NCI-H2227 treated with DMSO at 0.1 percent for 48 hours (cell line): ENCODE results near the gene S100A6.
"Not testable (repeated sequence)": the region's sequence is repeated elsewhere in the genome, so short reads cannot be mapped to it uniquely, and the experiment has no call there.

Experiments used
- DNase-seq: peaks from one replicate; lab custom pipeline; 2025; lab: John Stamatoyannopoulos, UW

Gene S100A6

GRCh38 chr1:153563991-153564390 is 28.2 kb upstream of the S100A6 start:
- no peak for DNase-seq

- no peak for DNase-seq
Observed at GRCh38 chr1:153563483-153563901, 27.7 kb upstream of the S100A6 start.

- not testable (repeated sequence) for DNase-seq
Observed at GRCh38 chr1:153562021-153562420, 26.2 kb upstream of the S100A6 start.

- no peak for DNase-seq
Observed at GRCh38 chr1:153561466-153561985, 25.7 kb upstream of the S100A6 start.

DNA sequence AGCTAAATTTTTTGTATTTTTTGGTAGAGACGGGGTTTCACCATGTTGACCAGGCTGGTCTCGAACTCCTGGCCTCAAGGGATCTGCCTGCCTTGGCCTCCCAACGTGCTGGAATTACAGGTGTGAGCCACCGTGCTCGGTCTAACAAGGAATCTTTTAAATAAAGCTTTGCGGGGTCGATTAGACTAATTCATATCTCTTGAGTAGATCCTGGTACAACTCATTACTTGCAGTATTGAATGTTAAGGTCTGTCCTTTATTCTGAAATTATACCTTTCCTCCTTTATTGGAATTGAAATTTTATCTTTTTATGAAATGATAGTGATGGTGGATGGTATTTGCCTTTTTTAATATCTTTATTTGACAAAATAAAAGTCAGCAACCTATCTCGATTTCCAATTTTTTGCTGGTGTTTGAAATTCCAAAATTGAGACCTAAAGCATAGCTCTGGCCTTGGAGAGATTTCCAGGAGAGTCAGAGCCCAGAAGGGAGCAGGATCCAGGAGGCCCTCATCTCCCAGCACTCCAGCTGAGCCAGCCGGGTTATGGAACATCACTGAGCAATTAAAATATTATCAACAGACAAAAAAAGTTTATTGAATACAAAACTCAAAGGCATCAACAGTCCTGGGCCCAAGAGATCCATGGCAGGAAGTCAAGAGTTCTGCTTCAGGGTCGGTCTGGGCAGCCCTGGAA is 25.1 kb upstream of the S100A6 start:
- no peak for DNase-seq

DNA sequence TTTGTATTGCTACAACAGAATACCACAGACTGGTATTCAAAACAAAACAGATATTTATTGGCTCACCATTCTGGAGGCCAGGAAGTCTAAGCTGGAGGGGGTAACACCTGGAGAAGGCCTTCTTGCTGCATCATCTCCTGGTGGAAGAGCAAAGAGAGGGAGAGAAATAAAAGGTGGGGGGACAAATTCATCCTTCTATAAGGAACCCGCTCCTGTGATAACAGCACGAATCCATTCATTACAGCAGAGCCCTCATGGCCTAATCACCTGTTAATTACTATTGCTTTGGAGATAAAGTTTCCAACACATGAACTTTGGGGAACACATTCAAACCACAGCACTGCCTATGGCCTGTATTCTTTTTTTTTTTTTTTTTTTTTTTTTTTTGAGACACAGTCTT is 24.4 kb upstream of the S100A6 start:
- no peak for DNase-seq

DNA sequence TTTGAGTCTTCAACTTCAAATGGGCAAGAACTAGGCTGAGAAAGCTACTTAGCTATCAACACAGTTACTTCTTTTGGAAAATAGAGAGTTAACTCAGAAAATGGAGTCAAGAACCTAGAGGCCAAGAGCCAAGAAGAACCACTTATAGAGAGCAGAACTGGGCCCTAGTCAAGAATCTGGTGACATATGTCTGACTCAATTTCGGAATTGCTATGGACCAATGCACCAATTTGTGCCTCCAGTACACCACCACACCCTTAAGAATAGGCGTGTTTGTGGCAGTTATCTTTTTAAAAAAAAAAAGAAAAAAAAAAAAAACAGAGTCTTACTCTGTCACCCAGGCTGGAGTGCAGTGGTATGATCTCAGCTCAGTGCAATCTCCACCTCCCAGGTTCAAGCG is 22.1 kb upstream of the S100A6 start:
- no peak for DNase-seq

DNA sequence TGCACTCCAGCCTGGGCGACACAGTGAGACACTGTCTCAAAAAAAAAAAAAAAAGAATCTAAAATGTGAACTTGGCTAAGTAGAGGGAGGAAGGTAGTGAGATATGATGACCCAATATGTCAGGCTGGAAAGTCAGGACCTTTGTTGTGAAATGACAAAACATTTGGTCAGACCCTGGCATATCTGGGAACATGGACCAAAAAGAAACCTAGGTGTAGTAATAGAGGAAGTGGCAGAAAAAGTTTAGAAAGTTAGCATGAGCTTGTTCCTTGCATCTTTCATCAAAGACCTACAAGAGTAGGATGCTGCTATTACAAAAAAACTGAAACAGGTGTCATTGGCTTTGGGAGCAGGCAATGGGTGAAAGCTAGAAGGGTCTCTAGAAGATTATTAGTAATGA is 20.6 kb upstream of the S100A6 start:
- no peak for DNase-seq

- no peak for DNase-seq
Observed at GRCh38 chr1:153553830-153554541, 18.2 kb upstream of the S100A6 start.

GRCh38 chr1:153553096-153553495 is 17.3 kb upstream of the S100A6 start:
- no peak for DNase-seq

DNA sequence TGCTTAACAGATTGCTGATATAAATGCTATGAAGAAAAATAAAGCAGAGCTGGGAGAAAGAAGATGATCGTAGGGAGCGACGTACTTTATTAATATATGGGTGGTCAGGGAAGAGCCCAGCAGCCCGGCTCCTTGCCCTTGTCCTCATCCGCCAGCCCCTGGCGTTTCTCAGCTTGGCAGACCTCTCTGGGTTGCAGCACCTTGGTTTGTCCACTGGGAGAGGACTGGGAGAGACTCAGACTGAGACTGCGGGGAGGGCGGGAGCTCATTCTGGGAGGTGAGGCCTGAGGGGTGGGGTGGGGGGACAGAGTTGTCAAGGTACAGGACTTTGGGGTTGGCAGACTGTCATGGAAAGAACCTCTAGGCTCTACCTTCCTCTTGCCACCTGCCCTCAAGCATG is 16.5 kb upstream of the S100A6 start:
- DNase-seq: no peak

DNA sequence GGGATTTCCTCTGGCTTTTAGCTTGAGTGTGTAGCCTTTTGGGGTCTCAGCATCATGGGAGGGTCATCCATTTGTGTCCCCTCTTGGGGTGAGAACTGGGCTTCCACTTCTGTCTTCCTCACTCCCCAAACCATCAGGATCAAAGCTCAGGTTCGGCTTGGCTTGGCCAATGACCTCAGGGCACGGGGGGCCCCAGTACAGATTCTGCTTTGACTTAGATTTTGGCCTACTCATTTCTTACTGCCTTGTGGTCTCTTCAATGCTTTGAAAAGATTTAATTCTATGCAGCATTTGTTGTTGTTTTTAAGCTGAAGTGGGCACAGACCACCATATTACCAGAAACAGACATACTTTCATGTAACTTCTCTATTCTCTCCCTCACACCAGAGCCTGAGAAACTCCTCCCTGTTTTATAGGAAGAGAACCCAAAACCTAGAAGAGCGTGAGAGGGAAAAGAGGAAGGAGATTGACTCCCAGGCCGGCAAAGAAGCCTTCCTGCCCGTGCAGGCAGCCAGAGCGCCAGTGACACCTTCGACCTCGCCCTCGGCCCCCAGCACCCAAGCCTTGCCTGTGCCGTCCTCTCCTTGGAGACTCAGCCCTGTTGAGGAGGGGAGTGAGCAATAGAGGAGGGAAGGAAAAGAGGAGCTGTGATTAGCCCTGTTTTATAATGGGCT is 15.2 kb upstream of the S100A6 start:
- no peak for DNase-seq

- no peak for DNase-seq
Observed at GRCh38 chr1:153550398-153550758, 14.6 kb upstream of the S100A6 start.

DNA sequence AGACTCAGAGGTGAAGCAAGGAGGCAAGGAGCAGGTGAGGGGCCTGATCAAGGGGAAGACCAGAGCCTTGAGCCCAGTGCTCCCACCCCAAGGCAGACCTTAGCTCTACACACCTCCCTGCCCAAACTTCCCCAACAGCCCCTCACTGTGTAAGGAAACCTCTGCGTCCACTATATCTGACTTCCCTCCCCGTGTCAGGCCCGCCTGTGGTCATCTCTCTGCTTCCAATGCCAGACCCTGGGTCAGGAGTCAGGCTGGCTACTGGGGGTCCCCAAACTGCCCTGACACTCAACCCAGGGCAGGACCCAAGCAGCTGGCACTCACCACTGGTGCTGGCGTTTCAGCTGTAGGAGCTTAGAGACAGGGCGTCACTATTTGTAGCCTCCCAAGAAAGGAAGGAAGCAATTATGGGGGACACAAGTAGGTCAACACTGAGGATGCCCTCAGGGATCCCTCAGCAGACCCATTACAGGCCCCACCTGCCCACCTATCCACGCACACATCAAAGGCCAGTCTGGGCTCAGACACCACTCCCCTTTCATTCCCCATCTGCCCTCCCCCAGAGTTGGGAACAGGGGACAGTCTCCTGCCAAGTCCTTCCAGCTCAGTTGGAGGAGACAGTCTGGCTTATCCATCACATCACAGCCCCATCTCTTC is 14.1 kb upstream of the S100A6 start:
- DNase-seq: no peak

DNA sequence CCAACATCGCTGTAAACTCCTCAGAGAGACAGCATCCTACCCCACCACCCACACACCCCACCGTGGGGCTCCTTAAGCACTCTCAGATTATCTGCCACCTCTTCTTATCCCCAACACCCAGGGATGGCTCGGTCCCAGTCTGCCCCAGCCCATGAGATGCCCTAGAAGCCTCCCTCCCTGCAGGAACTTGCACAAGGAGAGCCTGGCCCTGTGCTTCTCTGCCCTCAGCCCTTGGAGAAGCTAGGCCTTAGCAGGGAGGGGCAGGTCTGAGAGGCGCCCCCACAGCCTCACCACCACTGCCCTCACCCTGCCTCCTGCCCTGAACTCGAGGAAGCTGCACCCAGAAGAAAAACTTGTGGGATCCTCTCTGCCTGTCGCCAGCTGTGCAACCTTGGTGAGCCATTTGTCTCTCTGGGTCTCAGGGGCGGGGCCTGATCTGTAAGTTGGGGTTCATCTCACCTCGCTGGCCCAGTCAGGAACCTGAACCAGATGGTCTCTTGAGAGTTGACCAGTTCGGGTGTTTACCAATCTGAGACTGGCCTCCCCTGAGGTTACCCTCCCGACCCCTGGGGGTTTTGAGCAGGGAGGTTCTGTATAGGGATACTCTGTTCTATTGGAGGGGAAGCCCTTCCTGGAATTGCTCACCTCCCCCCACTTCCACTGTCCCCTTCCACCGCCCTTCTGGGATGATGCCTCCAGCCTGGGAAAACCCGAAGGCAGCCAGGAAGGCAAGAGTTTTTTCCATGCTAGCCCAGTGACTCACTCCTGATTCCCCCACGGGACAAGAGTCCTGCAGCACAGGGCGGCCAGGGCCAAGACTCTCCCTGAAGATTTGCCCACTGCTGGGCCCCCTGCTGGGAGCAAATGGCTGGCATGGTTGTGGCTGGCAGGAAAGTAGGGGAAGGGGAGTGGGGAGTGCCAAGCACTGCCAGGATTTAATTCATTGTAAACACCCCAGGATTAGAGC is 13.2 kb upstream of the S100A6 start, which contains the start of gene S100A3:
Gene S100A3 (minus strand): TSS at position 537 of the 967 bp plus-strand sequence. CDS start 773 bp downstream, outside the sequence.
- DNase-seq: no peak

DNA sequence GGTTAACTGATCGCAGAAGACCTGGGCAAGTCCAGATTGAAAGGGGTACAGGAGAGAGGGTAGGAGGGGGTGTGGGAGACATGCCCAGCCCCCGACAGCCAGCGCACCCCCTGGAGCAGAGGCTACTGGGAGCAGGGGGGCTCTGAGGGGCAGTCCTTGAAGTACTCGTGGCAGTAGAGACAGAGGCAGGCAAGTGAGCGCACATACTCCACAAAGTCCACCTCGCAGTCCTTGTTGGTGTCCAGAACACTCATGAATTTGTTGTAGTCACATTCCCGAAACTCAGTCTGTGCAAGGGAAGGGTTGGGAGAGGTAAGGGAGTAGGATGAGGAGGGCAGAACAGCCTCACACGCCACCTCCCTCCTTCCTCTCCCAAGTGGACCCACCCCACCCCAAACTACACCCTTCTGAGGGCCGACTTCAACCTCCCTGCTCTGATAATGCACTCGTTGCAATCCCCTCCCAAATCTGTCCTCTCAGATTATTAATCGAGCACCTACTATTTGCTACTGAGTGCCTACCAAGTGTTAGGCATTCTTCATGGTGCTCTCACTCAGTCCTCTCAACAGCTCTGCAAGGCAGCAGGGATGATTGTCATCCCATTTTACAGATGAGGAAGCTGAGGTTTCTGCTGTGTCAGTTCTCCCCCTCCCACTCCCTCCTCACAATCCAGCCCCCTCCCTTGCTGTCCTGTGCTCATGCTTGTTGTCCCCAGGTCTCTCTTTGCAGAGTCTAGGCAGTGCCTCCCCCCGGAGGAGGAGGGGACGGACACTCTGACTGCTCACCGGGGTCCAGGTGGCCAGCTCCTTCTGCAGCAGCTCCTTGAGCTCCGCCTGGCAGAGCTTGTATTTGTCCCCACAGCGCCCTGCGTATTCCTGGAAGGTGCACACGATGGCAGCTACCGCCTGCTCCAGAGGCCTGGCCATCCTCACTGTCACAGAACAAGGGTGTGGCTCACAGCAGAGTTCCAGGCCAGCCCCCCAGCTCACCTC is 12.1 kb upstream of the S100A6 start:
- no peak for DNase-seq

DNA sequence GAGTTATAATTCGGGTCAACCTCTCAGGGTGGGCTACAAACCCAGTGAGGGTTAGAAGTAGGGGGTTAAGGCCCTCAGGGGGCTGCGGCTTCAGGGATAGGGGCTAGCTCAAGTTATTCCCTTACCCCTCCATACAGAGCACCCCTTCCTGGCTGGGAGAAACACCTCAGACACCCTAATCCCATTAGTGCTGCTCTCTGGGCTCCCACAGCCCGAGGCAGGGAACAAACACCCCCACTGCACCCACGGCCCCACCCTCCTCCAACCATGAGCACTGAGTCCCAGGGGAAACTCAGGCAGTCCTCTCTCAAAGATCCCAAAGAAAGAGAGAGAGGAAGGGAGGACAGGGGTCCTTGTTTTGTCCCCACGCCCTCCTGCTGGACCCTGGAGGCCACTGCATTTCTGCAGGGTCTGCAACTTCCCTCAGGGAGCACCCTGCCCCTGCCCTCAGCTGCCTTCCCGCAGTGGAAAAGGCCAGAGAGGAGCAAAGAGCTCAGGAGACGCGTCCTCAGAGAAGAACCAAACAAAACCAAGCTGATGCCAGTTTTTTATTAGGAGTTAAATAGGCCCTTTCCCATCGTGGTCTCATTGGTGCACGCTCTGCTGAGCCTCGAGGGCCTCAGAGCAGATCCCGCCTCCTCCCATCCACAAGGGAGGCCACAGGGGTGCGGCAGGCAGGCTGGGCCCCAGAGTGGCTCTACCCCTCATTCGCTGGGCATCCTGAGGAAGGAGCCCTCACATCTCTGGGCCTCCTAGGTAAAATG is 11.2 kb upstream of the S100A6 start:
- DNase-seq: no peak

DNA sequence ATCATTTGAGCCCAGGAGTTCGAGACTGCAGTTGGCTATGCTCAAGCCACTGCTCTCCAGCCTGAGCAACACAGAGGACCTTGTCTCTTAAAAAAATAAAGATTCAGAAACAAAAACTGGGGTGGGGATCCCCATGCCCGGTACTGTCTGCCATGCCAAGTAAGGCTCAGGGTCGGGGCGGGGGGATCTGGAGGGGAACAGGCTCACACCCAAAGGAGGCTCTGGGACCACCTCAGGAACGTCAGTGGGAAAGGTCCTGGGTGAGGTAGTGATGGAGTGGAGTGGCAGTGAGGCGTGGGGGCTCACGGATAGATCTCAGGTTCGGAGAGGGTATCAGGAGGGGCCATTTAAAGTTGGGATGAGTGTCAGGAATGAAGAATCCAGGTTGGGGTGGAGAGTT is 10.6 kb upstream of the S100A6 start:
- no peak for DNase-seq
